ENCODE results near the gene GAS2. TPM values are rescaled to one million over a fixed set of nuclear protein-coding genes. Genes with fewer than 3 reads are reported as not detected.

GAS2 gene
- polyA plus RNA-seq, 1 donor = 5.8 TPM

DNA sequence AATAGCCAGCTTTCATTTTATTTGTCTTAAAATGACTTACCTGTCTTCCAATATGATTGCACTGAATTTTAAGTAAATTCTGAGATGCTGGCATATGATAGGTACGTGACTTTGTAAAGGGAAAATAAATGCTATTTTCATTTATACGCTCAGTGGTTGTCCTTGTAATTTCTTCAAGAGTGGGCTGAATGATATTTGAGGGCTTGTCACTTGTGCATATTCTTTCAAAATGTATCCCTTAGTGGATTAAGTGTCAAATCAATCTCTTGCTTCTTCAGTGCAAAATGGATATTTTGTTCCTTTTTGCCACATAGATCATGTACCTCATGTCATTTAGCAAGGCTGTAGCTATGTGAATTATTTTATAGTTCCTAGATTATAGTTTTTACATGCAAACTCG lies 56.9 kb downstream of the GAS2 start:
- no peak overlapping the region for H3K4me3 ChIP-seq (ENCODE audit: low read length)
- 100% methylated on average over 1 of the region's 3 CpGs for WGBS (ENCODE audit: insufficient coverage, low lambda C conversion rate)

DNA sequence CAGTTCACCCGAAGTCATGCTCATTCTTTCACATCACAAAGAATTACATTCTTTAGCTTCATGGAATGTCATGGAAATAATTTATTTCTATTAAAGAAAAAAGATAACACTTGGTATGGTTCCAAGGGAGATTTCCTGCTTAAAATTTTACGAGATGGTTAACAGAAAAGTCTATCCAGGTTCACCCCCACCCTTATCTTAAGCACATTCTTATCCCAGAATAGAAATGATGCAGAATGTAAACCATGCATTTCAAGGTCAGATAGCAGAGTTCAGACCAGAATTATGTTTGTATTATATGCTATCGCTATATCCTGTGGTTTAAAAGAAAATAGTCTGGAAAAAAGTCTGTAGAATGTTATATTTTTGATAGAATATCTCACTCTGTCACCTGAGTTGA lies 58.7 kb downstream of the GAS2 start:
- no peak for DNase-seq
- Histone ChIP-seq H3K4me3 (ENCODE audit: low read length) (no peak overlapping the region), H3K9me3 (ENCODE audit: control insufficient read depth, low read depth, low read length) (no peaks in the 10 kb centered on the region), H3K36me3 (ENCODE audit: control insufficient read depth, insufficient read depth, low read length) (no peaks in the 10 kb centered on the region), H3K27me3 (ENCODE audit: control insufficient read depth, insufficient read depth, low read length) (no peaks in the 10 kb centered on the region), H3K27ac (ENCODE audit: low read length) (no peak overlapping the region), H3K4me1 (ENCODE audit: control insufficient read depth, insufficient read depth, low read length) (no peaks in the 10 kb centered on the region)
- WGBS (ENCODE audit: insufficient coverage, low lambda C conversion rate) = 71% methylated on average over 1 of the region's 3 CpGs

More for the DNA sequence above, 56.9 kb downstream of the GAS2 start:
- H3K36me3 ChIP-seq (ENCODE audit: control insufficient read depth, insufficient read depth, low read length) = no peaks in the 10 kb centered on the region
- DNase-seq = no peak
- no peaks in the 10 kb centered on the region for H3K4me1 ChIP-seq (ENCODE audit: control insufficient read depth, insufficient read depth, low read length)
- no peak overlapping the region for H3K27ac ChIP-seq (ENCODE audit: low read length)
- no peaks in the 10 kb centered on the region for H3K27me3 ChIP-seq (ENCODE audit: control insufficient read depth, insufficient read depth, low read length)
- no peaks in the 10 kb centered on the region for H3K9me3 ChIP-seq (ENCODE audit: control insufficient read depth, low read depth, low read length)

DNA sequence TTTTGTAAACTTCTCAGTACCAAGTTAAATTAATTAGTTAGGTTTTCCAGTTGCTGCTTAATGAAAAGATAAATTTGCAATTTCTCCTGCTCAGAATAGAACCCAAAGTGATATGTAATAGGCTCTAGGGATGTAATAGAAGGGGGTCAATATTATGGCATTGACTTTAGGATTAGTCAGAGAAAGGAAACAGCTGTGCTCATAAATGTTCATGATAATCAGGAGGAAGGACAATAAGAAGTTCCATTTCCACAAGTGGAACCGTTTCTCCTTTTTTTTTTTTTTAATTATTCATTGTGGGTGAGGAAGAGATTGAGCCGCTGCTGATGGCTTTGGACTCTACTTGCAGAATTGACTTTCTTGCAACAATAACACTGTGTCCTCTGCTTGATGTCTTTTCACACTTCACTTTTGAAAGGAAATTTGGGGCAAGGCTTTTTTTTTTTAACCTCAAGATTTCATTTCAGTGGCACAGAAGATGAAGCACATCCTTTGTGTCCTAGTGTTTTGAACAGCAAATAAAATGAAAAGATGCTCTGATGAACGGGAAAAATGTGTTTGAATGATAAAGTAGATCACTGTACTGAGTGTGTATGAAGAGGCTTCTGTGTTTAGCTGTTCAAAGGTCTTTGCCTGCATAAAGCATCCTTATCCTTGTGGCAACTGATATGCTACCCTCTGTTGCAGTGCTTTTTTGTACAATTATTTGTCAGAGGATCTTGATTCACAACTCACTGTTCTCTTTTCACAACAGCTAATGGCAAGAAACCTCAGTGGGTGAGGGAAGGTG lies 62.4 kb downstream of the GAS2 start:
- no peaks in the 10 kb centered on the region for H3K4me1 ChIP-seq (ENCODE audit: control insufficient read depth, insufficient read depth, low read length)
- WGBS (ENCODE audit: insufficient coverage, low lambda C conversion rate) = no CpG with 5 or more reads among the region's 3 CpGs
- no peaks in the 10 kb centered on the region for H3K36me3 ChIP-seq (ENCODE audit: control insufficient read depth, insufficient read depth, low read length)
- H3K27me3 ChIP-seq (ENCODE audit: control insufficient read depth, insufficient read depth, low read length) = no peaks in the 10 kb centered on the region
- H3K27ac ChIP-seq (ENCODE audit: low read length) = no peak overlapping the region
- H3K9me3 ChIP-seq (ENCODE audit: control insufficient read depth, low read depth, low read length) = no peaks in the 10 kb centered on the region
- no peak overlapping the region for H3K4me3 ChIP-seq (ENCODE audit: low read length)
- DNase-seq = no peak

DNA sequence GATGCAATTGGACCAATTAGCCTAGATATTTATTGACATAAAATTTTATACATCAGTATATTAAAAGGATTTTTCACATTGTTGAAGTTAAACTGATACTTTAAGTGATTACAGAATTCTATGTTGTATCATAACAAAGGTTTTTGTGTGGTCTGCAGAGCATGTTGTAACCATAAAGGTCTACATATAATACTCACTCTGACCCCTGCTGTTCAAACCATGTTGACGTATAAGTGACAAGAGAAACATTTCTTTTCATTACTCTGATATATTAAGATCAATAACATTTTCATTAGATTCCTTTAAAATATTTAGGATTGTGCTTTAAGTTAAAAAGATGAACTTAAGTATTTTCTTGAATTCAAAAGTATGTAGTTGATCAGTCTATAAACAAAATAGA lies 63.9 kb downstream of the GAS2 start:
- H3K36me3 ChIP-seq (ENCODE audit: control insufficient read depth, insufficient read depth, low read length) = no peaks in the 10 kb centered on the region
- H3K27ac ChIP-seq (ENCODE audit: low read length) = no peak overlapping the region
- H3K4me1 ChIP-seq (ENCODE audit: control insufficient read depth, insufficient read depth, low read length) = no peaks in the 10 kb centered on the region
- DNase-seq = peak; percentile 13 to 16
- WGBS (ENCODE audit: insufficient coverage, low lambda C conversion rate) = 43% methylated on average over 1 of the region's 1 CpG
- H3K27me3 ChIP-seq (ENCODE audit: control insufficient read depth, insufficient read depth, low read length) = no peaks in the 10 kb centered on the region
- no peaks in the 10 kb centered on the region for H3K9me3 ChIP-seq (ENCODE audit: control insufficient read depth, low read depth, low read length)
- H3K4me3 ChIP-seq (ENCODE audit: low read length) = no peak overlapping the region

DNA sequence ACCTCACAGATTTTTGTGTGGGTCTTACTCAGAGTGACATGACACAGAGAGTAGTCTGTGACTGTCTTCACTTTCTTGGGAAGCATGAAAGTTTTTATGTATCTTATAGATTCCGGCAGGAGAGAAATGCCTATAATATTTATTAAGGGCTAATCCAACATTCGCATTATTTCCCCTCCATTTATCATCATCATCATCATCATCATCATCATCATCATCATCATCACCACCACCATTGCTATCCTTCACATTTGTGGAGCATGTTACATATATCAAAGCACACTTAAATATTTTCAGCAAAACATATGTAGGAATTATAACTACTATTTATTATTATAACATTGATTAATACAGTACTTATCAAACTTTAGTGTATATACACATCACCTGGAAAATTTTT lies 66.2 kb downstream of the GAS2 start:
- Histone ChIP-seq H3K36me3 (ENCODE audit: control insufficient read depth, insufficient read depth, low read length) (no peaks in the 10 kb centered on the region), H3K27me3 (ENCODE audit: control insufficient read depth, insufficient read depth, low read length) (no peaks in the 10 kb centered on the region), H3K9me3 (ENCODE audit: control insufficient read depth, low read depth, low read length) (no peaks in the 10 kb centered on the region), H3K4me3 (ENCODE audit: low read length) (no peak overlapping the region), H3K4me1 (ENCODE audit: control insufficient read depth, insufficient read depth, low read length) (no peaks in the 10 kb centered on the region), H3K27ac (ENCODE audit: low read length) (no peak overlapping the region)
- DNase-seq = no peak
- WGBS (ENCODE audit: insufficient coverage, low lambda C conversion rate) = 100% methylated on average over 1 of the region's 2 CpGs

DNA sequence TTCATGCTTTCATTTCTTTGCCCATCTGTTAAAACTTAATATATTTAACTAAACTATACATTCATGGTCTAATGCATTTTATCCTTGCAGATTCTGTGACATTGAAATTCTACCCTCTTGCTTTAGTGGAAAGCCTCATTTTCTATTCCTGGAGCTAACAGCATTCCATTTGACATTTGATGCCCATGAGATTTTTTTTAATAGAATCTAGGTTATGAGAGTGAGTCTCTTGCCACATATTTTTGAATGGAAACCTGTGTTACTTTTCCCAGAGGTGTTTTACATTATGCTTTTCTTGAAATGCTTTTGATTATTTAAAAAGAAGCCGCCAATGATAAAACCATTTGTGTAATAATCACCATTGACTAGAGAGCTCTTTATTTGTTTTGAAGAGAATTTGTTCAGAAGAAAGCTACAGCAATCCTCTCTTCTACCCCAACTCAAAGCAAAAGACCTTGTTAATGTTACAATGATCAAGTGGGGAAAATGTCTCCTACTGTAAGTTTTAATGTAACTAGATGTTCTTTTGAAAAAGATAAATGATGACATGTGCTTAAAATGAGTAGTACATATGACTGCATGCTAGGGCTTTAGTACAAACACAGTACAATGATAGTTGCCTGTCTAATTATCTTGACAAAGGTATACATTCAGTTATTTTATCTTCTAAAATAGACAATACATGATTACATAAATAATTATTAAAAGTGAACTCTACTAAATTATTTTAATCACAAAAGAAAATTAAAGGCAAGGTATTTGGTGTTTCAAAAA lies 67.3 kb downstream of the GAS2 start:
- no peaks in the 10 kb centered on the region for H3K27me3 ChIP-seq (ENCODE audit: control insufficient read depth, insufficient read depth, low read length)
- H3K27ac ChIP-seq (ENCODE audit: low read length) = no peak overlapping the region
- no peak overlapping the region for H3K4me3 ChIP-seq (ENCODE audit: low read length)
- no CpG with 5 or more reads among the region's 1 CpG for WGBS (ENCODE audit: insufficient coverage, low lambda C conversion rate)
- no peaks in the 10 kb centered on the region for H3K4me1 ChIP-seq (ENCODE audit: control insufficient read depth, insufficient read depth, low read length)
- DNase-seq = no peak
- no peaks in the 10 kb centered on the region for H3K36me3 ChIP-seq (ENCODE audit: control insufficient read depth, insufficient read depth, low read length)
- H3K9me3 ChIP-seq (ENCODE audit: control insufficient read depth, low read depth, low read length) = no peaks in the 10 kb centered on the region

DNA sequence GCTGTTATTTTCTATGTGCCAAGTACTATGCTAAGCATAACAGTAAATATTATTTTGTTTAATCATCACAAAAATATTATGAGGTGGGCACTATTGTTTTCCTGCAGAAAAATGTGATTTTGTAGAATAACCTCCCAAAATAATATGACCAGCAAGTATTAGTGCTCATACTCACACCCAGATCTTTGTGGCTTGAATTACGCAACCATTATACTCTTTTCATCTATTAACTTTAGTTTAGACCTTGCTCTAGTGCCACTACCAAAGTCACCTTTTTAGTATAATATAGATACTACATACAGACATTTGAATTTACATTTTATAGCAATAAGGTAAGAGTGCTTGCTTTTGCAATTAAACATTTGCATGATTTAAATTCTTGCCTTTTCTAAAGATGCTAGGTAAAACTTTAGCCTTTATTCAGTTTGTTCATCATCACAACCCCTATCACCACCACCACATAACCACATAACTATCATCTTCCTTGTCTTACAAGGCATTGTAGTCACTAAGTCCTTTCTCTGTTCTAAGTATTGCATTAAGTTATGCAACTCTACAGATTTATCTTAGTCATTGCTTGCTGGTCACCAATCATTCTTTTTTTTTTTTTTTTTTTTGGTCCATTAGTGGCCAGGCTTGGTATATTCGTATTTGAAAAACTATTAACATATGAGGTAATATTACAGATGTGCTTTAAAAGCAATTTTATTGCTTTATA lies 68.4 kb downstream of the GAS2 start:
- DNase-seq = no peak
- H3K9me3 ChIP-seq (ENCODE audit: control insufficient read depth, low read depth, low read length) = no peaks in the 10 kb centered on the region
- WGBS (ENCODE audit: insufficient coverage, low lambda C conversion rate) = no CpG with 5 or more reads among the region's 2 CpGs
- no peaks in the 10 kb centered on the region for H3K27me3 ChIP-seq (ENCODE audit: control insufficient read depth, insufficient read depth, low read length)
- H3K4me1 ChIP-seq (ENCODE audit: control insufficient read depth, insufficient read depth, low read length) = no peaks in the 10 kb centered on the region
- no peak overlapping the region for H3K4me3 ChIP-seq (ENCODE audit: low read length)
- no peak overlapping the region for H3K27ac ChIP-seq (ENCODE audit: low read length)
- no peaks in the 10 kb centered on the region for H3K36me3 ChIP-seq (ENCODE audit: control insufficient read depth, insufficient read depth, low read length)

DNA sequence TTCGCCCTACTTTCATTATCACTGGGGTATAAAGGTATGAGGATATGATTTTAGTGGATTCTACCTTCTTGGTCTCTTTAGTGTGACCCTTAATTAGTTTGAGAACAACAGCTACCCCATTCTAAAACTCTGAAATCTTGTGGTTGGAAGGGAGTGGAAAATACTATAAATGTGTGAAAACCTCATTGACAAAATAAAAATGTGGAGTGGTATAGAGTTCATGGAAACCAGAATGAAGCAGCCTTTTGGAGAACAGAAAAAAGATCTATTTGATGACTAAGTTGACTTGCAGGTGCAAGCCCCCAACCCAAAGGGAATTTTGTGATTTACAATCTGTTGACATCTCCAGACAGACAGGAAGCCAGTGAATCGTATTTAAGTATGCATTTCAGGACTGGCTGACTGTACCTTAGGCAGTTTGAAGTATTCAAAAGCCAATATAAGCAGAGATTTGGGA lies 75.8 kb downstream of the GAS2 start:
- H3K27ac ChIP-seq (ENCODE audit: low read length) = no peak overlapping the region
- H3K4me1 ChIP-seq (ENCODE audit: control insufficient read depth, insufficient read depth, low read length) = no peaks in the 10 kb centered on the region

DNA sequence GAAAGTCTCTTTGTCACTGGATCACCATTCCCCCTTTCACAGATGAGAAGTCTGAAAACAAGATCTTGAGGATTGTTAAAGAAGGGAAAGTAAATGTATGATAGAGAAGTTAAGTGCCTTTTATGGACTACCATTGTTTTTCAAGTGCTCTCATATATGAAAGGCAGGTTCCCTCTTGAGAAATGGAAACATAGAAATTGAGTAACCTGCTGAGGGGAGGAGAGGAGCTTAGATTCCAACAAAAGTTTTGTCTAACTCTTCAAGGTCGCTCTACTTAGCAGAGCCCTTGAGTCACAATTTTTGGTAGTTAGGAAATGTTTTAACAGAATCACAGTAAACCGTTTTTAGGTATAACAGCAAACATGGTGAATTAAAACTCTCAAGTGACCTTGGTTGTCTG lies 83.1 kb downstream of the GAS2 start:
- no peak overlapping the region for H3K4me3 ChIP-seq (ENCODE audit: low read length)
- 100% methylated on average over 1 of the region's 2 CpGs for WGBS (ENCODE audit: insufficient coverage, low lambda C conversion rate)
- no peaks in the 10 kb centered on the region for H3K36me3 ChIP-seq (ENCODE audit: control insufficient read depth, insufficient read depth, low read length)
- H3K27me3 ChIP-seq (ENCODE audit: control insufficient read depth, insufficient read depth, low read length) = no peaks in the 10 kb centered on the region
- no peaks in the 10 kb centered on the region for H3K4me1 ChIP-seq (ENCODE audit: control insufficient read depth, insufficient read depth, low read length)
- no peaks in the 10 kb centered on the region for H3K9me3 ChIP-seq (ENCODE audit: control insufficient read depth, low read depth, low read length)
- no peak overlapping the region for H3K27ac ChIP-seq (ENCODE audit: low read length)
- no peak for DNase-seq

More for the DNA sequence above, 75.8 kb downstream of the GAS2 start:
- DNase-seq = no peak
- Histone ChIP-seq H3K9me3 (ENCODE audit: control insufficient read depth, low read depth, low read length) (no peaks in the 10 kb centered on the region), H3K4me3 (ENCODE audit: low read length) (no peak overlapping the region), H3K36me3 (ENCODE audit: control insufficient read depth, insufficient read depth, low read length) (no peaks in the 10 kb centered on the region), H3K27me3 (ENCODE audit: control insufficient read depth, insufficient read depth, low read length) (no peaks in the 10 kb centered on the region)
- 80% methylated on average over 2 of the region's 2 CpGs for WGBS (ENCODE audit: insufficient coverage, low lambda C conversion rate)

DNA sequence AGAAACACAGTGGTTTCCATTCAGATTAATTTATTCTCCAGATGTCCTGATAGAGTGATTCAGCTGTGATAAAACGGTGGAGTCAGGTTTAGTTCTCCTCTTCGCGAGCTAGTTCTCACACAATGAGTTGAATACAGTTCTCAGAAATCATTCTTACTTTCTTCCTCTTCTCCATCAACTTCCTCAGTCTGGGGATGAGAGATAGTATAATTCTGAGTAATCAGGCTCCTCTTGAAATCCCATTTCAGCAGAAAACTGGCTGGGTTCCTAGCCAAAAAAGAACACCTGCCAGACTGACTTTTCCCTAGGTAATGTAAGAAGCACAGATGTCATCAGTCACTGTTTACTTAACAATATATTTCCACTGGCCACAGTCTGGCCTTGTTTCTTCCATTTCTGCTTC lies 86.5 kb downstream of the GAS2 start:
- Histone ChIP-seq H3K9me3 (ENCODE audit: control insufficient read depth, low read depth, low read length) (no peaks in the 10 kb centered on the region), H3K4me3 (ENCODE audit: low read length) (no peak overlapping the region), H3K27me3 (ENCODE audit: control insufficient read depth, insufficient read depth, low read length) (no peaks in the 10 kb centered on the region), H3K36me3 (ENCODE audit: control insufficient read depth, insufficient read depth, low read length) (no peaks in the 10 kb centered on the region), H3K4me1 (ENCODE audit: control insufficient read depth, insufficient read depth, low read length) (no peaks in the 10 kb centered on the region), H3K27ac (ENCODE audit: low read length) (no peak overlapping the region)
- no CpG with 5 or more reads among the region's 3 CpGs for WGBS (ENCODE audit: insufficient coverage, low lambda C conversion rate)
- DNase-seq = no peak

Data from large intestine (tissue), 3 donors.